K562 (cell line): ENCODE measurements around the gene PTBP3. TPM values are rescaled to one million over a fixed set of nuclear protein-coding genes. Genes with fewer than 3 reads are reported as not detected.

Experiments
- BRCA1 ChIP-seq, 2 experiments: fragments of 450-650 bp in 1 of 2; sonication (generic) in 1 of 2; formaldehyde crosslinking in 1 of 2; IDR thresholded peaks; 2 replicates each; pipeline versions ENCODE4 v1.5.0 to v1.6.1; 2017 to 2020; ENCODE audit warnings: mild to moderate bottlenecking in 1 of 2, missing genetic modification reagents in 1 of 2
- CEBPB ChIP-seq: fragments of 450-650 bp; IDR thresholded peaks from 2 replicates; pipeline ENCODE4 v1.6.1; 2016; ENCODE audit warnings: missing genetic modification characterization, missing compliant biosample characterization
- CHAMP1 ChIP-seq: fragments of 450-650 bp; IDR thresholded peaks from 2 replicates; pipeline ENCODE4 v1.6.1; 2016; ENCODE audit warnings: mild to moderate bottlenecking
- CHD1 ChIP-seq: fragments of 200-600 bp; sonication (generic); IDR thresholded peaks from one replicate; pipeline ENCODE4 v1.6.1; 2012; ENCODE audit warnings: mild to moderate bottlenecking, moderate library complexity, low read length, inconsistent platforms
- FOXK2 ChIP-seq, 2 experiments: fragments of 450-650 bp; IDR thresholded peaks in 1 of 2; conservative IDR thresholded peaks in 1 of 2; 2 replicates each; pipeline ENCODE4 v1.6.1; 2016; ENCODE audit warnings: low read depth in 2 of 2, mild to moderate bottlenecking in 1 of 2
- IFI16 ChIP-seq: fragments of 250-450 bp; sonication (Bioruptor Pico); IDR thresholded peaks from 2 replicates; pipeline ENCODE4 v2.1.2; 2022; ENCODE audit warnings: mild to moderate bottlenecking, inconsistent platforms
- MLLT1 ChIP-seq, 2 experiments: fragments of 450-650 bp; IDR thresholded peaks; 2 replicates each; pipeline ENCODE4 v1.6.1; 2016
- NCOA1 ChIP-seq: fragments of 450-650 bp; IDR thresholded peaks from 2 replicates; pipeline ENCODE4 v1.6.1; 2016; ENCODE audit warnings: low read depth
- NKRF ChIP-seq: fragments of 450-650 bp; IDR thresholded peaks from 2 replicates; pipeline ENCODE4 v1.6.1; 2016; ENCODE audit warnings: borderline replicate concordance
- NR1H2 ChIP-seq: sonication (generic); formaldehyde crosslinking; IDR thresholded peaks from 2 replicates; pipeline ENCODE4 v1.4.0; 2020; ENCODE audit warnings: mild to moderate bottlenecking, missing genetic modification reagents
- PRDM10 ChIP-seq: fragments of 450-650 bp; IDR thresholded peaks from 2 replicates; pipeline ENCODE4 v1.6.1; 2018; ENCODE audit not compliant: partially characterized antibody
- RBM15 ChIP-seq: fragments of 200-400 bp; formaldehyde crosslinking; IDR thresholded peaks from 2 replicates; pipeline ENCODE4 v1.6.1; 2018; ENCODE audit warnings: mild to moderate bottlenecking, low read length, moderate library complexity; ENCODE audit not compliant: insufficient read depth
- SMC3 ChIP-seq: conservative IDR thresholded peaks from 2 replicates; pipeline ENCODE4 v1.6.1; 2011; ENCODE audit warnings: low read depth, low read length, improper control_type of control experiment; ENCODE audit not compliant: insufficient read depth
- SP1 ChIP-seq: sonication (generic); formaldehyde crosslinking; IDR thresholded peaks from 2 replicates; pipeline ENCODE4 v1.8.1; 2022; ENCODE audit warnings: mild to moderate bottlenecking, missing genetic modification reagents
- TSC22D4 ChIP-seq: fragments of 450-650 bp; IDR thresholded peaks from 2 replicates; pipeline ENCODE4 v1.6.1; 2016; ENCODE audit warnings: missing genetic modification characterization, missing biosample characterization, control low read depth
- ZNF280A ChIP-seq: fragments of 450-650 bp; IDR thresholded peaks from 2 replicates; pipeline ENCODE4 v1.6.1; 2018; ENCODE audit warnings: mild to moderate bottlenecking, low read depth; ENCODE audit not compliant: partially characterized antibody
- ZNF444 ChIP-seq: fragments of 250-450 bp; sonication (Bioruptor Pico); IDR thresholded peaks from 2 replicates; pipeline ENCODE4 v1.4.0; 2020; ENCODE audit warnings: mild to moderate bottlenecking, moderate library complexity
- polyA plus RNA-seq, 8 experiments: library from polyadenylated mRNA; depleted of rRNA in 4 of 8; stranded (reverse) in 5 of 8; unstranded in 3 of 8; fragments of >200 nt; fragmentation: Nextera tagmentation in 2 of 8; fragmentation: Illumina TruSeq in 1 of 8; extraction: Ambion mirVana in 2 of 8; extraction: Trizol in 1 of 8; gene quantifications; 2 replicates each; pipeline versions ENCODE4 v1.2.1 to v1.2.3, GENCODE V29; 2011 to 2014; ENCODE audit warnings: inconsistent platforms in 1 of 8, missing spikeins in 1 of 8
- total RNA-seq, 7 experiments: library from RNA; depleted of rRNA in 6 of 7; stranded (reverse); fragments of >200 nt in 6 of 7; fragmentation: Illumina TruSeq in 2 of 7; extraction: Trizol in 2 of 7; gene quantifications; 2 replicates each; pipeline versions ENCODE4 v1.2.1 to v1.2.3, GENCODE V29; 2011 to 2021; ENCODE audit warnings: low replicate concordance in 1 of 7

The PTBP3 gene
- total and polyA plus RNA-seq, 9 of the 15 experiments (the other 6 are each of a cell fraction or from before 2014, with no cell fraction given), result 22.4 to 132 (median 68.0) TPM

GRCh38 chr9:112194969-112195431 lies 138.4 kb downstream of the PTBP3 start (continued):
- TF ChIP-seq NKRF, result no peak
- TF ChIP-seq ZNF444 (CRISPR knock-in tag), result no peak
- no peak for TF ChIP-seq IFI16 (CRISPR knock-in tag)
- no peak for TF ChIP-seq RBM15
- TF ChIP-seq PRDM10, result no peak
- no peak for TF ChIP-seq TSC22D4 (tag)
- TF ChIP-seq ZNF280A, result no peak
- peak; percentile 39 to 53; a peak in 2 of 4 replicates for TF ChIP-seq FOXK2 (conservative IDR thresholded peaks at IDR 0.05 in 1 of 2, IDR thresholded peaks at IDR 0.05 in 1 of 2; ENCODE audit: low read depth in 2 of 2)
- TF ChIP-seq NCOA1, result no peak
- TF ChIP-seq CHAMP1, result no peak
- no peak for TF ChIP-seq BRCA1 (IDR thresholded peaks at IDR 0.05)
- no peak for TF ChIP-seq BRCA1 (CRISPR knock-in tag; IDR thresholded peaks at IDR 0.05)
- peak; percentile 86 for TF ChIP-seq CEBPB (tag)
- TF ChIP-seq MLLT1 (IDR thresholded peaks at IDR 0.05), result no peak
- no peak for TF ChIP-seq NR1H2 (CRISPR knock-in tag)
- TF ChIP-seq SP1 (CRISPR knock-in tag), result no peak
- no peak for TF ChIP-seq SMC3
- no peak for TF ChIP-seq CHD1
